GM18951 (cell line): ENCODE results near the gene PRRT3.

Experiments used
- POLR2A ChIP-seq: IDR thresholded peaks from 4 replicates; pipeline ENCODE4 v1.6.1; 2011; ENCODE audit warnings: mild to moderate bottlenecking; ENCODE audit not compliant: insufficient read length, insufficient read depth; ENCODE audit errors: extremely low read depth
- in situ Hi-C: fragments of 300-500 bp; cut with MboI; formaldehyde crosslinking; loops from one replicate; pipeline ENCODE4 v1.12.0; 2022; ENCODE audit warnings: low sequenced_read_pairs, mixed read lengths, inconsistent platforms; ENCODE audit not compliant: unreplicated experiment

Gene PRRT3

GRCh38 chr3:9957214-9957613 lies 5.0 kb upstream of the PRRT3 start:
- no peak for TF ChIP-seq POLR2A
- in situ Hi-C loops, result no loop called here

GRCh38 chr3:9955611-9956352 lies 3.6 kb upstream of the PRRT3 start:
- in situ Hi-C loops, result no loop called here
- no peak for TF ChIP-seq POLR2A

DNA sequence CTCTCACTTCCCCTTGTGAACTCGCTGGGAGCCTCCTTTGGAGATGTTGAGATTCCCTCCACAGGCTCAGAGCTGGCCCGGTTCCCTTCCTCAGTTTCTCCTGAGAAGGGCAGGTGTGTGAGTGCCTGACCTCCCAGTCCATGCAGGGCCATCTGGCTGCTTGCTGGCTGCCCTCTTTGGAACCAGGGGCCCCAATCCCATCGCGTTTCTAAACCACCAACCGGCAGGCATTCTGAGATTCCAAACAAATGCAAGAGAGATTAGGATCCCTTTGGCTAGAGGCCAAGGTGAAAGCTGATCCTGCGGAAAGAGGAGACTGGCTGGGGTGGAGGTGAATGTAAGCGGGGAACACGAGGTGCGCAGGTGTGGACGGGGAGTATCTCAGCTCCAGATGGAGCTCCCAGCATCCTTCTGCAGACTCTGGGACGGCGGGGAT lies 2.9 kb upstream of the PRRT3 start:
- in situ Hi-C loops, result no loop called here
- no peak for TF ChIP-seq POLR2A

GRCh38 chr3:9951598-9951961 lies 628 bp downstream of the PRRT3 start:
- in situ Hi-C loops, result no loop called here
- no peak for TF ChIP-seq POLR2A

DNA sequence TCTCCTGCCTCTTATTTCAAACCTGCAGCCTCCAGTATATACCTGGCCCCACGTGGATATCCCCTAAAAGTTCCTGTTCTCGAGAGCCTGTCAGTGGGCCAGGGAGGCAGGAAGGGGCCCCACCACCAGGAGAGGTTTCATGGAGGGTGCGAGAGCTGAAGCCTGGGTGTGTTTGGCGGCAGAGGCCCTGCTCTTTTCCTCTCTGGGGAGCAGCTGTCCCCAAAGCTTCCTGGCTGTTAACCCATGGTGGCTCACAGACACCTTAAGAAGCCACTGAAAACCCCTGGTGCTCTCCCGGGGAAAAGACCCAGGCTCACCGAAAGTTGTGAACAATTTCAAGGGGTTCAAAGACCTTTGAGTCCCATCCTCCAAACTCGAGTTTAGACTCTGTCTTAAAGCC lies 1.1 kb downstream of the PRRT3 start:
- in situ Hi-C loops, result no loop called here
- no peak for TF ChIP-seq POLR2A

- in situ Hi-C loops, result no loop called here
- TF ChIP-seq POLR2A, result no peak
Measured at GRCh38 chr3:9949626-9950025, 2.6 kb downstream of the PRRT3 start.

DNA sequence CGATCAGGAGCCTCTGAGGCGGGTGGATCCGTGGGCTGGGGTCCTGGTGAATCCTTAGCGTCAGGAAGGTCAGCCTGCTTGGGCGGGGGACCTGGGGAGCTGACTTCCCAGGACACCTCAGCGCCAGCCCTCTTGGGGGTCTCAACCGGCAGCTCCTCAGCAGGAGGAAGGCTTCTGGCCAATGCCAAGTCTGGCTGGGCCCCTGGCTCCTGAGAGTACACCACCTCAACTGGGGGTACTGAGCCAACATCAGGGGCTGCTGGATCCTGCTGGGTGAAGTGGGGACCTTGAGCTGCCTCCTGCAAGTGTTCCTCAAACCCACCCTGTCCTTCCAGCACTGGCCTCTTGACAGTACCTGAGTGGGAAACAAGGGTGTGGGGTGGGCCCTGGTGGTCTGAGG lies 3.1 kb downstream of the PRRT3 start:
- in situ Hi-C loops, result no loop called here
- no peak for TF ChIP-seq POLR2A

DNA sequence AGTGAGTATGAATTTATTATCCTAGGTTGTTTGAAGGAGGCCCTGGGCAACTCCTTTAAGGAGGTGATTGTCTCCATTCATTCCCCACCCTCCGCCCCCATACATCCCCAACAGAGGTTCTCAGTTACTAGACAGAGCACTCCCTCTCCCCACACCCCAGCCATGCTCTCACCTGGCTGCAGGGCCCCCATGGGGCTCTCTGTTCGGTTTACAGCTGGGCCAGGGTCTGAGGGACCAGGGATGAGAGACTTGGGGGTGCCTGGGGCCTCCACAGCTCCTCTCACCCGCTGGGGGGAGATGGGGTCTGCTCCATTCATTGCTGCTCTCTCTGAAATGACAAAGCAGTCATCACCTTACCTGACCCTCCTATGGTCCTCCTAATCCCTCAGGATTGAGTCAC lies 3.6 kb downstream of the PRRT3 start:
- TF ChIP-seq POLR2A, result no peak
- in situ Hi-C loops, result no loop called here

DNA sequence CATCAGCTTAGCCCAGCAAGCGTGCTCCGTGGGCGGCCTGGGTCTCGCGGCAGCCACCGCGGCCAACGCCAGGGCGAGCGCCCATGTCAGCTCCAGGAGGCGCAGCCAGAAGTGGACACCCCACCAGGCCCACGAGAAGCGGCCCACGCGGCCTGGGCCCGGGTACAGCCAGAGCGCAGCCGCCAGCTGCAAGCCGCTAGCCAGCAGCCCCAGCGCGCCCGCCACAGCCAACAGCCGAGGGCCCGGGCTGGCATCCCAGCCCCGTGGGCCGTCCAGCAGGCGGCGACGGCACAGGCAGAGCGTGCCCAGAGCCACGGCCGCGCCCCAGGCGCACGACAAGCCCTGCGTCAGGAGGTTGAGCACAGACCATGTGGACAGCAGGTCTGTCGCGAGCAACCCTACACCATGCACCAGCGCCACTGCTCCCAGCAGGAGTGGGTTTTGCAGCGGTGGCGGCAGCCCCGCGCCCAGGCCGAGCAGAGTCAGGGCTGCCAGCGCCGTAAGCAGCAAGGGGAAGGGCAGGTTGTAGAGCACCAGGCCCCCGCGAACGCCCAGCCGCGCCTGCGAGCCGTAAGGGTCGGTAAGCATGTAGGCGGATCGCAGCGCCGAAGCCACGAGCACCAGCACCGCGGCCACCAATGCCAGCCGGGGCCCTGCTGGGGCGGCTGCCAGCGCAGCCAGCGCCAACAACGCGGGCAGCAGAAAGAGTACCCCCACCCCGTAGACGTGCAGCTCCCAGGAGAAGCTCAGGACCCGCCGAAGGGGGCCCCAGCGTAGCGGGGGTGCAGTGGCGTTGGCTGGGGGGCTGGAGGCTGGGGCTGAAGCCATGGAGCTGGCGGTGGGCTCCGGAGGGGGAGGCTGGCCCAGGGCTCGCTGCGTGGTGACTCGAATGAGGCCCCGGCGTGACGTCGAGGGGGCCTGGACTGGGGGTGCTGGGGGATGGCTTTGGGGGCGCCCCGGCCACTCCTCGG lies 4.9 kb downstream of the PRRT3 start:
- TF ChIP-seq POLR2A, result no peak
- in situ Hi-C loops, result no loop called here

- in situ Hi-C loops, result no loop called here
- no peak for TF ChIP-seq POLR2A
Measured at GRCh38 chr3:9946112-9947024, 5.8 kb downstream of the PRRT3 start.

DNA sequence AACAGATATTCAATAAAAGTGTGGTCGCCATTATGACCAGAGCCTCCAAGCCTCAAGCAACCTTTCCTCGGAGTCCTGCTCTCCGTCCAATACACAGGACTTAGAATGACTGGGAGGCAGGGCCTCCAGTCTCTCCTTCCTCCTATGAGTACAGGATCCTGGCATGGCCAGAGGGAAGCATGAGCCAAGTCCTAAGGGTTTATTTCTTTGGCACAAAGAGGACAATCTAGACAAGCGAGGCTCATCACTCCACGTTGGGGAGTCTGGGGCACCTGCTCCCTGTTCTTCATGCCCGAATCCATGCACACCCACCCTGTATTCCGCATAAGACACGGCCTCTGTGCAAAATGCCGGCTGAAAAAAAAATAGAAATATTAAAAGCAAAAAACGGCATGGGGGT lies 6.8 kb downstream of the PRRT3 start:
- in situ Hi-C loops, result no loop called here
- no peak for TF ChIP-seq POLR2A

- no peak for TF ChIP-seq POLR2A
- in situ Hi-C loops, result no loop called here
Measured at GRCh38 chr3:9944271-9944670, 7.9 kb downstream of the PRRT3 start.

GRCh38 chr3:9942934-9943690 lies 9.1 kb downstream of the PRRT3 start:
- peak; percentile 13 for TF ChIP-seq POLR2A
- in situ Hi-C loops, result no loop called here

GRCh38 chr3:9942164-9942563 lies 10.0 kb downstream of the PRRT3 start:
- no peak for TF ChIP-seq POLR2A
- in situ Hi-C loops, result no loop called here
